Astrocyte of the spinal cord (primary cell): Measurements from ENCODE around the gene MCTP1.
A peak's percentile ranks its signal among the peaks of the same experiment; 100 is the strongest.

Experiments
- DNase-seq: peaks from one replicate; pipeline ENCODE4 v3.0.0; 2011; ENCODE audit warnings: low read depth, low spot score
- H3K4me3 ChIP-seq: 2 replicates; pipeline ENCODE4 v1.5.1; 2011; ENCODE audit warnings: low read depth, mild to moderate bottlenecking, low read length, moderate library complexity
- CTCF ChIP-seq: IDR thresholded peaks from 2 replicates; pipeline ENCODE4 v1.5.1; 2012; ENCODE audit warnings: low read depth, mild to moderate bottlenecking, low read length, inconsistent platforms
- in situ Hi-C: cut with HindIII; loops from 2 replicates; pipeline ENCODE4 v1.10.0; 2017; ENCODE audit warnings: low sequenced_read_pairs

The MCTP1 gene

DNA sequence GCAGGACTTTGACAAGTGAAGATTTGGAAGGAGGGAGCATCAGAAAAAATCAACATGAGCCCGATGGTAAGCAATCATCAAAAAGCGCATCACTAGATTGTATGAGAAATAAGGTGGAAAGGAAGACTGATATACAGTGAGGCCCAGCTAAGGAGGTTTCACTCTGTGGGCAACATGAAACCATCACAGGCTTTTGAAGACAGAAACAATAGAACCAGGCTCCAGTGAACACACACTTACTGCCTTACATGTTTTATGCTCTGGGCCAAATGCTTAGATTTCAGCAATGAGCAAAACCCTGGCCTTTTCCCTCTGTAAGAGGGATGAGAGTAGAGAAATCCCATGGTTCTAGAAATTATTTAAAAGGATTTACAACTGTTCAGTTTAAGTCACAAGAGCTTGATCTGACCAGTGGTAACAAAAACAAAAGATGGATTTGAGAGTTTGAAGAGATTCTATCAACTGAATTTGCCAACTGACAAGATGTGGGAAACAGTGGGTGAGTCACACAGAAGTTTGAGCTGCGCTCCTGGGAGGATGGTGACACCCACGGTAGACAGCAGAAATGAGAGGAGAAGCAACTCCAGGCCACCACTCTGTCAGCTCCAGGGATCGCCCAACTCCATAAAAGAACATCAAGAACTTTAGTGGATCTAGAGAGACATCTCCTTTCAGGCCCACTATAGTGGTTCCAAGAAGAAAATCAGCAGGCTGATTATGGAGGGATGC, 261.8 kb downstream of the MCTP1 start:
- TF ChIP-seq CTCF, result no peak
- in situ Hi-C loops, result no loop called here
- no peak overlapping the region for H3K4me3 ChIP-seq
- peak; percentile 15 for DNase-seq

DNA sequence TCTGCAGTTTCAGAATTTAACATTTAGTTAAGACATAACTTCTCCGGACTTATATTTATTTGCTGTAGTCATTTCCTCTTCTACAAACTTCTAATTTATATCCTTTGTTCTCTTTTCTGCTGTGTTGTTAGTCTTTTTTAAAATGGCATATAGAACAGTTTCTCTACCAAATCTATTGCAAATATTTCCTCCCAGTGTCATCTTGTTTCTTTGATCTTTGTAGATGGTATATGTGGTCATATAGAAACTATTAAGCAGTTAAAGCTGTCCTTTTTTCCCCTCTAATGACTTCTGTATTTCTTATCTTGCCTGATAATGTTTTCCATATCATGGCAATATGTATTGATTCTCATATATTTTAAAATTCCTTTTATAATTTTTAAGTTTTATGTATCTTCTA, 264.5 kb downstream of the MCTP1 start:
- no peak for DNase-seq
- in situ Hi-C loops, result no loop called here
- TF ChIP-seq CTCF, result no peak
- H3K4me3 ChIP-seq, result no peak overlapping the region

- in situ Hi-C loops, result no loop called here
- TF ChIP-seq CTCF, result no peak
- DNase-seq, result no peak
- H3K4me3 ChIP-seq, result no peak overlapping the region
Measured at GRCh38 chr5:95018946-95019345, 265.9 kb downstream of the MCTP1 start.

DNA sequence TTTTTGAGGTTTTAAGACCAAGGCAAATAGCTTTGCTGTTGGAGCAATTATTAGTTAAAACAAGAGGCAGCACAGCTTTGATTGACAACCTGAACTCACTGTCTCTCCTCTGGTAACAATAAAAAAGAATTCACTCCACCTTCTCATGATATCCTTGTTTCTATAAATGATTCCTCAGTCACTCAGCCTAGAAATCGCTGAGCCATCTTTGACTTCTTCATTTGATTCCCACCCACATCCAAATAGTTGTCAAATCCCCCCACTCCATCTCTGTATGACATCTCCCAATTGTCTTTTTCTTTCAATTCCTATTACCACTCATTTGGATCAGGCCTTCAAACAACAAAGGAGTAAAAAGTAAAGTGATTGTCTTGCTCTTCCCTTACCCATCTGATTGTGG, 266.4 kb downstream of the MCTP1 start:
- TF ChIP-seq CTCF, result no peak
- no peak for DNase-seq
- no peak overlapping the region for H3K4me3 ChIP-seq
- in situ Hi-C loops, result no loop called here

DNA sequence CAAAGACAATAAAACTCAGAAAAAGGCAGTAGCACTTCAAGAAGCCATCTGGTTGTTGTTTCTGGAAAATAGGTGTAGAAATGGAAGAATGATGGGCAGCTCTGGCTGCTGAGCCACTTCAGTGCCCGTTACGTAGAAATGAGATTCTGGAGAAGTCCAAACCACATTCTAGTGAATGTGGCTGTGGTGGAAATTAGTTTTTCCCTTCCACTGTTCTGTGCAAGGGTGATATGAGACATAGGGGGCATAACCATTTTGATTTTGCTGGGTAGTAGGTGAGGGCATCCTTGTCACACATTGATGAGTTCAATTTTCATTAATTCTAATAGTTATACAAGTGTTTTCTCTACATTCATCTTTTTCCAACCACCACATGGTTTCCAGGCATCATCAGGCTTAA, 275.1 kb downstream of the MCTP1 start:
- in situ Hi-C loops, result no loop called here
- no peak for DNase-seq
- no peak for TF ChIP-seq CTCF
- no peak overlapping the region for H3K4me3 ChIP-seq

- no peak for DNase-seq
- in situ Hi-C loops, result no loop called here
- TF ChIP-seq CTCF, result no peak
- no peak overlapping the region for H3K4me3 ChIP-seq
Measured at GRCh38 chr5:95007921-95008597, 276.8 kb downstream of the MCTP1 start.
